Activated CD4-positive, alpha-beta memory T cell treated with anti-CD3 and anti-CD28 coated beads for 36 hours (primary cell): ENCODE measurements around the gene AP2A2. TPM values are rescaled to one million over a fixed set of nuclear protein-coding genes. Genes with fewer than 3 reads are reported as not detected.
"Not testable (repeated sequence)": the region's sequence is repeated elsewhere in the genome, so short reads cannot be mapped to it uniquely, and the experiment has no call there.

Experiments used
- CTCF ChIA-PET: fragments of 350-600 bp; sonication (Branson Sonifier 250); formaldehyde crosslinking; loops from one replicate; lab custom pipeline; 2021; ENCODE audit warnings: antibody characterized with exemption, inconsistent platforms; lab: Charles Lee
- POLR2A ChIA-PET: fragments of 350-600 bp; sonication (Branson Sonifier 250); formaldehyde crosslinking; loops from one replicate; lab custom pipeline; 2021; ENCODE audit warnings: antibody characterized with exemption; lab: Charles Lee
- DNase-seq: peaks from one replicate; pipeline ENCODE4 v3.0.0-alpha.2; 2020
- H3K27ac Mint-ChIP-seq: one replicate; pipeline ENCODE4 v1.8.0; 2021; ENCODE audit warnings: mixed read lengths
- H3K27me3 Mint-ChIP-seq: one replicate; pipeline ENCODE4 v1.8.0; 2021; ENCODE audit warnings: mixed read lengths
- H3K36me3 Mint-ChIP-seq: one replicate; pipeline ENCODE4 v1.8.0; 2021; ENCODE audit warnings: mixed read lengths
- H3K4me1 Mint-ChIP-seq: one replicate; pipeline ENCODE4 v1.8.0; 2021; ENCODE audit warnings: low read depth, mixed read lengths
- H3K4me3 Mint-ChIP-seq: one replicate; pipeline ENCODE4 v1.8.0; 2021; ENCODE audit warnings: mild to moderate bottlenecking, mixed read lengths
- H3K9me3 Mint-ChIP-seq: one replicate; pipeline ENCODE4 v1.8.0; 2021; ENCODE audit warnings: mixed read lengths
- intact Hi-C: fragments of 100-400 bp; cut with micrococcal nuclease; formaldehyde crosslinking; loops from one replicate; pipeline ENCODE4 v1.15.1; 2023
- total RNA-seq, 2 experiments: library from RNA; stranded (reverse); gene quantifications; one replicate each; pipeline ENCODE4 v1.2.3, GENCODE V29; 2021

The AP2A2 gene
- total RNA-seq, 2 experiments from 2014 or later: 42.8 to 44.1 TPM

- H3K27me3 Mint-ChIP-seq: no peaks in the 10 kb centered on the region
- H3K4me3 Mint-ChIP-seq: no peak overlapping the region
- DNase-seq: no peak
- no peaks in the 10 kb centered on the region for H3K9me3 Mint-ChIP-seq
- peaks cover 17% of the 10 kb centered on the region for H3K36me3 Mint-ChIP-seq
- ChIA-PET POLR2A (no interaction called here), CTCF (no interaction called here)
- H3K27ac Mint-ChIP-seq: no peak overlapping the region
- no peaks in the 10 kb centered on the region for H3K4me1 Mint-ChIP-seq
- intact Hi-C loops: no loop called here
These were observed 84.3 kb downstream of the AP2A2 start for GRCh38 chr11:1009991-1010390.

GRCh38 chr11:1010551-1011319, 85.1 kb downstream of the AP2A2 start:
- Mint-ChIP-seq H3K27ac (no peak overlapping the region), H3K27me3 (no peaks in the 10 kb centered on the region), H3K36me3 (peaks cover 13% of the 10 kb centered on the region), H3K4me3 (no peak overlapping the region), H3K9me3 (no peaks in the 10 kb centered on the region), H3K4me1 (no peaks in the 10 kb centered on the region)
- DNase-seq: no peak
- ChIA-PET POLR2A (no interaction called here), CTCF (no interaction called here)
- intact Hi-C loops: no loop called here

GRCh38 chr11:1011320-1011698, 85.6 kb downstream of the AP2A2 start:
- intact Hi-C loops: no loop called here
- Mint-ChIP-seq H3K9me3 (no peaks in the 10 kb centered on the region), H3K4me3 (no peak overlapping the region), H3K27me3 (no peaks in the 10 kb centered on the region), H3K36me3 (peaks cover 13% of the 10 kb centered on the region), H3K4me1 (no peaks in the 10 kb centered on the region), H3K27ac (no peak overlapping the region)
- no peak for DNase-seq
- ChIA-PET POLR2A (no interaction called here), CTCF (no interaction called here)

GRCh38 chr11:1012291-1012690, 86.6 kb downstream of the AP2A2 start:
- Mint-ChIP-seq H3K4me1 (peaks cover 9% of the 10 kb centered on the region), H3K4me3 (no peak overlapping the region), H3K36me3 (peaks cover 13% of the 10 kb centered on the region), H3K27ac (no peak overlapping the region), H3K9me3 (no peaks in the 10 kb centered on the region), H3K27me3 (no peaks in the 10 kb centered on the region)
- intact Hi-C loops: no loop called here
- POLR2A ChIA-PET: no interaction called here
- CTCF ChIA-PET: no interaction called here
- no peak for DNase-seq

- no peaks in the 10 kb centered on the region for H3K27me3 Mint-ChIP-seq
- CTCF ChIA-PET: no interaction called here
- intact Hi-C loops: no loop called here
- H3K4me3 Mint-ChIP-seq: no peak overlapping the region
- H3K9me3 Mint-ChIP-seq: no peaks in the 10 kb centered on the region
- H3K4me1 Mint-ChIP-seq: peaks cover 15% of the 10 kb centered on the region
- no peak overlapping the region for H3K27ac Mint-ChIP-seq
- POLR2A ChIA-PET: no interaction called here
- DNase-seq: no peak
- H3K36me3 Mint-ChIP-seq: peaks cover 13% of the 10 kb centered on the region
These were observed 87.3 kb downstream of the AP2A2 start for GRCh38 chr11:1012740-1013630.

DNA sequence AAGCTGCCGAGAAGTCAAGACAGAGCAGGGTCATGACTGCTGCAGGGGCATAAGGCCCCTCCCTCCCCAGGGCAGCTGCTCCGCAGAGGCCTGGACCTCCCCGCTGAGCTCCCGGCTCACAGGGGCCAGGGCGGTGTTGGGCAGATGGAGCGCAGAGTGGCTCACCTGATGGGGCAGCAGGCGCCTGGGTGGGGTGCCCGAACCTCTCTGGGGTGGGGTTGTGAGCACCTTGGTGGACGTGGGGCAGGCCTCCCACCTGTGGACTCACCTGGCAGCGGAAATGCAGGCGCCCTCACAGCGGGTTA, 87.9 kb downstream of the AP2A2 start:
- no peaks in the 10 kb centered on the region for H3K9me3 Mint-ChIP-seq
- H3K27me3 Mint-ChIP-seq: no peaks in the 10 kb centered on the region
- H3K4me1 Mint-ChIP-seq: peaks cover 18% of the 10 kb centered on the region
- H3K36me3 Mint-ChIP-seq: peaks cover 13% of the 10 kb centered on the region
- no peak for DNase-seq
- H3K4me3 Mint-ChIP-seq: no peak overlapping the region
- POLR2A ChIA-PET: no interaction called here
- CTCF ChIA-PET: no interaction called here
- intact Hi-C loops: no loop called here
- no peak overlapping the region for H3K27ac Mint-ChIP-seq

- ChIA-PET CTCF (no interaction called here), POLR2A (no interaction called here)
- intact Hi-C loops: no loop called here
These were observed 88.6 kb downstream of the AP2A2 start for GRCh38 chr11:1014276-1014675.

DNA sequence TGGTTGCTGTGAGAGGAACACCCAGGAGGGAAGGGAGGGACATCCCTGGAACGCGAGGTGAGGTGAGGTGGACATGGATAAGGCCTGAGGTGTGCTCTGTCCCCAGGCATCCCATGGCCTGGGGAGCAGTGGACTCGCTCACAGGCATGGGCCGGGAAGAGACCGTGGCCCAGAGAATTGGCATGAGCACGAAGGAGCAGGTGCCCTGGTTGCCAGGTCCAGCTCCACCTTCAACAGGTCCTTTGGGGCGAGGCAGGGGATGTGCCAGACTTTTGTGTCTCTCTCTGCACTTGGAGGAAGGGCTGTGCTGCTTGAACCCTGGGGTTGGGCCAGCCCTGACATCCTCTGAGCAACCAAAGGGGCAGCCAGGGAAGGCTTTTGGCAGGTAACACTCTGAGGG, 89.4 kb downstream of the AP2A2 start:
- Mint-ChIP-seq H3K27me3 (no peaks in the 10 kb centered on the region), H3K27ac (no peak overlapping the region), H3K4me3 (no peak overlapping the region), H3K4me1 (peaks cover 18% of the 10 kb centered on the region), H3K9me3 (no peaks in the 10 kb centered on the region), H3K36me3 (peaks cover 8% of the 10 kb centered on the region)
- intact Hi-C loops: no loop called here
- DNase-seq: no peak
- POLR2A ChIA-PET: no interaction called here
- CTCF ChIA-PET: no interaction called here

More at GRCh38 chr11:1014276-1014675, 88.6 kb downstream of the AP2A2 start:
- DNase-seq: no peak
- H3K4me3 Mint-ChIP-seq: no peak overlapping the region
- no peaks in the 10 kb centered on the region for H3K27me3 Mint-ChIP-seq
- H3K4me1 Mint-ChIP-seq: peaks cover 18% of the 10 kb centered on the region
- no peaks in the 10 kb centered on the region for H3K9me3 Mint-ChIP-seq
- no peak overlapping the region for H3K27ac Mint-ChIP-seq
- peaks cover 13% of the 10 kb centered on the region for H3K36me3 Mint-ChIP-seq

DNA sequence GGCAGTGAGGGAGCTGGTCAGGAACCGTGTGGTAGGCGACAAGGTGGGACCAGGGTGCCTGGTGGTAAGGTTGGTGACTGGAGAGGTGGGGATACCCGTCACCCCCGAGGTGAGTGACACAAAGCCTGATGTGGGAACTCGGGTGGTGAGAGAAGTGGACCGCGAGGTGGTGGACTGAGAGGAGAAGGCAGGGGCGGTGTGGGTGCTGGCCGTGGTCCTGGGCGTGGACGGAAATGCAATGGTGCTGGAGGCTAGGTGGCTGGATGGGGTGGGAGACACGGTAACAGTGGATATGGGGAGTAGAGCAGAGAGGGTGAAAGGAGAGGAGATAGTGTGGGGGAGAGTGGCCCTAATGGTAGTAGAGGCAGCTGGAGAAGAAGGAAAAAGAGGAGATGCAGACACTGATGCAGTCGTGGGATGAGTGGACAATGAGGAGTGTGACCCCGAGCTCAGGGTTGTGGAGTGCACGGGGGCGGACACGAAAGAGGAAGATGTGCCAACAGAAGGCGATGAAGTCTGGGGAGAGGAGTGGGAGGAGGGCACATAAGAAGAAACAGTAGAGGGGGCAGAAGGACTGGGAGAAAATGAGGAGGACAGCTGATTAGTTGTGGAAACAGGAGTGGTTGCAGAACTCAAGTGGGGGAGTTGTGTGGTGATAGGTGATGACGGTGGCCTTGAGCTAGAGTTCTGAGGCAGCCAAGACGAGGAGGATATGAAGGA, 90.3 kb downstream of the AP2A2 start:
- CTCF ChIA-PET: no interaction called here
- Mint-ChIP-seq H3K4me1 (peaks cover 18% of the 10 kb centered on the region), H3K27me3 (no peaks in the 10 kb centered on the region), H3K27ac (no peak overlapping the region), H3K4me3 (no peak overlapping the region), H3K9me3 (no peaks in the 10 kb centered on the region), H3K36me3 (peaks cover 1% of the 10 kb centered on the region)
- intact Hi-C loops: no loop called here
- POLR2A ChIA-PET: no interaction called here
- no peak for DNase-seq

DNA sequence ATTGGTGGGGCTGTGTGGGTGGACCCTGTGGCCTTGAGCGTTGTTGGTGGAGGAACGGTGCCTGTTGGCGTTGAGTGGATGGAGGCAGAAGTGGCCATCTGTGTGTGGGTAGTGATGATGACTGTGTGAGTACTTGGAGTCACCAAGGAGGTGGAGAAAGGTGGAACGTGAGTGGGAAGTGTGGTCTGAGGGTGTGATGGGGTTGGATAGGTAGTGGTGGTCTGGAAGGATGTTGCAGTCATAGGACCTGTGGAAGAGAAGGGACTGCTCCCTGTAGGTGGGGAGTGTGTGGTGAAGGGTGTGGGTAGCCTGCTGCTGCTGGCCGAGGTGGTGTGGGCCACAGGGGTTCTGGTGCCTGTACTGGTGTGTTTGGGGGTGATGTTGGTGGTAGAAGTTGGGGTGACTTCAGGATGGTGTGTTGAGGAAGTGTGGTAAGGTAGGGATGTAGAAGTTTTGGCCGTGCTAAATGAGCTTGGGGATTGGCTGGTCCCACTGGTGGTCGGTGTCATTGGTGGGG, 91.0 kb downstream of the AP2A2 start:
- H3K27ac Mint-ChIP-seq, CTCF ChIA-PET, H3K4me3 Mint-ChIP-seq, H3K9me3 Mint-ChIP-seq, intact Hi-C loops, H3K36me3 Mint-ChIP-seq, H3K27me3 Mint-ChIP-seq, POLR2A ChIA-PET, DNase-seq: not testable (repeated sequence)
- peaks cover 18% of the 10 kb centered on the region for H3K4me1 Mint-ChIP-seq

GRCh38 chr11:1017269-1018005, 91.8 kb downstream of the AP2A2 start:
- no peak overlapping the region for H3K27ac Mint-ChIP-seq
- ChIA-PET CTCF (no interaction called here), POLR2A (no interaction called here)
- H3K9me3 Mint-ChIP-seq: no peaks in the 10 kb centered on the region
- DNase-seq: no peak
- intact Hi-C loops: no loop called here
- no peaks in the 10 kb centered on the region for H3K36me3 Mint-ChIP-seq
- no peaks in the 10 kb centered on the region for H3K27me3 Mint-ChIP-seq
- H3K4me3 Mint-ChIP-seq: no peak overlapping the region
- peaks cover 18% of the 10 kb centered on the region for H3K4me1 Mint-ChIP-seq

GRCh38 chr11:1018091-1018490, 92.4 kb downstream of the AP2A2 start:
- Mint-ChIP-seq H3K9me3 (no peaks in the 10 kb centered on the region), H3K4me3 (no peak overlapping the region), H3K4me1 (peaks cover 18% of the 10 kb centered on the region), H3K36me3 (no peaks in the 10 kb centered on the region), H3K27ac (no peak overlapping the region), H3K27me3 (no peaks in the 10 kb centered on the region)
- ChIA-PET POLR2A (no interaction called here), CTCF (no interaction called here)
- intact Hi-C loops: no loop called here
- no peak for DNase-seq
